HG03378 (cell line): ENCODE results near the gene NNT.
"Not testable (repeated sequence)": the region's sequence is repeated elsewhere in the genome, so short reads cannot be mapped to it uniquely, and the experiment has no call there.

Experiments
- ATAC-seq: cut with Tn5 transposase; IDR thresholded peaks from one replicate; pipeline ENCODE4 v1.9.1; 2021; ENCODE audit warnings: mild to moderate bottlenecking, moderate library complexity; ENCODE audit not compliant: unreplicated experiment

The NNT gene

GRCh38 chr5:43702293-43702692, 99.3 kb downstream of the NNT start:
- ATAC-seq: no peak

GRCh38 chr5:43702815-43703214, 99.8 kb downstream of the NNT start:
- ATAC-seq: no peak

- ATAC-seq: no peak
Observed at GRCh38 chr5:43704243-43704642, 101.3 kb downstream of the NNT start.

GRCh38 chr5:43706576-43706975, 103.6 kb downstream of the NNT start:
- ATAC-seq: not testable (repeated sequence)

- no peak for ATAC-seq
Observed at GRCh38 chr5:43711496-43711895, 108.5 kb downstream of the NNT start.

- ATAC-seq: no peak
Observed at GRCh38 chr5:43712081-43712480, 109.1 kb downstream of the NNT start.

GRCh38 chr5:43719783-43720182, 116.8 kb downstream of the NNT start:
- ATAC-seq: not testable (repeated sequence)

- no peak for ATAC-seq
Observed at GRCh38 chr5:43728581-43728980, 125.6 kb downstream of the NNT start.

GRCh38 chr5:43729846-43730478, 127.0 kb downstream of the NNT start:
- ATAC-seq: no peak

GRCh38 chr5:43730832-43731342, 127.9 kb downstream of the NNT start:
- ATAC-seq: no peak

- no peak for ATAC-seq
Observed at GRCh38 chr5:43731573-43731972, 128.6 kb downstream of the NNT start.

GRCh38 chr5:43745923-43746548, 143.1 kb downstream of the NNT start:
- not testable (repeated sequence) for ATAC-seq

GRCh38 chr5:43750809-43751208, 147.8 kb downstream of the NNT start:
- ATAC-seq: no peak

- no peak for ATAC-seq
Observed at GRCh38 chr5:43753069-43753468, 150.1 kb downstream of the NNT start.
